IMR-90 (cell line): ENCODE results near the gene VPS25. TPM values are rescaled to one million over a fixed set of nuclear protein-coding genes. Genes with fewer than 3 reads are reported as not detected.

Experiments used
- ATAC-seq: fragments of 200-7000 bp; cut with Tn5 transposase; 2 replicates; pipeline ENCODE4 v1.9.1; 2020; ENCODE audit warnings: low read depth, mild to moderate bottlenecking, moderate library complexity
- BruUV-seq: library from RNA; stranded (reverse); fragments of 400-500 nt; replicated peaks from 2 replicates; lab custom pipeline; 2021; lab: Mats Ljungman, UMichigan
- CTCF ChIA-PET: fragments of 300-600 bp; formaldehyde crosslinking; extraction: SDS; loops from one replicate; lab custom pipeline; 2021; ENCODE audit warnings: antibody characterized with exemption; lab: Yijun Ruan, JAX
- POLR2A ChIA-PET: fragments of 300-600 bp; sonication (Branson Sonifier 250); formaldehyde crosslinking; loops from one replicate; lab custom pipeline; 2022; ENCODE audit warnings: antibody characterized with exemption; ENCODE audit not compliant: unreplicated experiment; lab: Charles Lee
- DNase-seq: peaks from one replicate; pipeline ENCODE4 v3.0.0; 2013
- H2AFZ ChIP-seq: replicated peaks from 2 replicates; pipeline ENCODE3; 2013; ENCODE audit warnings: low read length, mild to moderate bottlenecking; ENCODE audit not compliant: poor library complexity
- H2AK5ac ChIP-seq: 2 replicates; pipeline ENCODE4 v1.6.1; 2013; ENCODE audit warnings: low read depth, low read length, inconsistent platforms
- H2AK9ac ChIP-seq: replicated peaks from 2 replicates; pipeline ENCODE3; 2013; ENCODE audit warnings: mild to moderate bottlenecking, low read depth, low read length, moderate library complexity; ENCODE audit not compliant: poor library complexity
- H2BK120ac ChIP-seq: 2 replicates; pipeline ENCODE4 v1.6.1; 2013; ENCODE audit warnings: low read depth, low read length, inconsistent platforms
- H2BK15ac ChIP-seq: 3 replicates; pipeline ENCODE4 v1.6.1; 2013; ENCODE audit warnings: low read depth, low read length, inconsistent platforms
- H2BK20ac ChIP-seq: 2 replicates; pipeline ENCODE4 v1.6.1; 2013; ENCODE audit warnings: low read depth, mild to moderate bottlenecking, inconsistent platforms, low read length, moderate library complexity
- H2BK5ac ChIP-seq: 2 replicates; pipeline ENCODE4 v1.6.1; 2013; ENCODE audit warnings: mild to moderate bottlenecking, low read depth, low read length, inconsistent platforms; ENCODE audit not compliant: poor library complexity, severe bottlenecking
- H3K14ac ChIP-seq: replicated peaks from 2 replicates; pipeline ENCODE4 v1.6.1; 2013; ENCODE audit warnings: low read depth, low read length, inconsistent platforms
- H3K18ac ChIP-seq: 2 replicates; pipeline ENCODE4 v1.6.1; 2013; ENCODE audit warnings: low read depth, low read length, control low read depth
- H3K23ac ChIP-seq: 2 replicates; pipeline ENCODE4 v1.6.1; 2013; ENCODE audit warnings: low read depth, low read length, inconsistent platforms
- H3K27ac ChIP-seq: 2 replicates; pipeline ENCODE4 v1.5.1; 2013; ENCODE audit warnings: mild to moderate bottlenecking, control low read depth, low read length; ENCODE audit not compliant: insufficient read depth
- H3K27me3 ChIP-seq: 2 replicates; pipeline ENCODE4 v1.6.1; 2013; ENCODE audit warnings: low read length; ENCODE audit not compliant: control insufficient read depth, insufficient read depth
- H3K36me3 ChIP-seq: 2 replicates; pipeline ENCODE4 v1.6.1; 2013; ENCODE audit warnings: low read length, mixed read lengths; ENCODE audit not compliant: control insufficient read depth, insufficient read depth
- H3K4ac ChIP-seq: 2 replicates; pipeline ENCODE4 v1.6.1; 2013; ENCODE audit warnings: low read depth, low read length, inconsistent platforms
- H3K4me1 ChIP-seq: 2 replicates; pipeline ENCODE4 v1.6.1; 2013; ENCODE audit warnings: low read length, mixed read lengths; ENCODE audit not compliant: control insufficient read depth, insufficient read depth
- H3K4me2 ChIP-seq: 2 replicates; pipeline ENCODE4 v1.6.1; 2013; ENCODE audit warnings: low read depth, mild to moderate bottlenecking, control low read depth, low read length, moderate library complexity
- H3K4me3 ChIP-seq: 2 replicates; pipeline ENCODE4 v1.5.1; 2013; ENCODE audit warnings: low read depth, mild to moderate bottlenecking, control low read depth, low read length, moderate library complexity; ENCODE audit not compliant: insufficient read depth
- H3K56ac ChIP-seq: 2 replicates; pipeline ENCODE4 v1.6.1; 2013; ENCODE audit warnings: low read length, inconsistent platforms; ENCODE audit not compliant: insufficient read depth; ENCODE audit errors: extremely low read depth
- H3K79me1 ChIP-seq, 2 experiments: 2 replicates each; pipeline ENCODE4 v1.6.1; 2013; ENCODE audit warnings: low read length in 2 of 2, inconsistent platforms in 1 of 2, low read depth in 1 of 2
- H3K9ac ChIP-seq: 2 replicates; pipeline ENCODE4 v1.6.1; 2013; ENCODE audit warnings: low read depth, low read length, control low read depth
- H3K9me1 ChIP-seq: 2 replicates; pipeline ENCODE4 v1.6.1; 2013; ENCODE audit warnings: low read length, inconsistent platforms; ENCODE audit not compliant: insufficient read depth
- H3K9me3 ChIP-seq: 2 replicates; pipeline ENCODE4 v1.6.1; 2013; ENCODE audit warnings: low read length; ENCODE audit not compliant: control insufficient read depth, insufficient read depth
- H4K20me1 ChIP-seq: 2 replicates; pipeline ENCODE4 v1.6.1; 2013; ENCODE audit warnings: low read length, inconsistent platforms; ENCODE audit not compliant: insufficient read depth
- H4K5ac ChIP-seq: 2 replicates; pipeline ENCODE4 v1.6.1; 2013; ENCODE audit warnings: mild to moderate bottlenecking, low read depth, low read length, control low read depth
- H4K8ac ChIP-seq, 2 experiments: 2 replicates each; pipeline ENCODE4 v1.6.1; 2013; ENCODE audit warnings: low read depth in 2 of 2, low read length in 2 of 2, control low read depth in 1 of 2, inconsistent platforms in 1 of 2
- H4K91ac ChIP-seq: 2 replicates; pipeline ENCODE4 v1.6.1; 2013; ENCODE audit warnings: low read depth, low read length, inconsistent platforms; ENCODE audit not compliant: insufficient read depth
- CTCF ChIP-seq: conservative IDR thresholded peaks from 2 replicates; pipeline ENCODE4 v1.5.1; 2012; ENCODE audit warnings: mild to moderate bottlenecking, low read depth, low read length, improper control_type of control experiment
- MXI1 ChIP-seq: IDR thresholded peaks from 2 replicates; pipeline ENCODE4 v1.6.1; 2012; ENCODE audit warnings: low read depth, mild to moderate bottlenecking, low read length, moderate library complexity, borderline replicate concordance
- POLR2A ChIP-seq: IDR thresholded peaks from 2 replicates; pipeline ENCODE4 v1.6.1; 2012; ENCODE audit warnings: mild to moderate bottlenecking, low read depth, low read length
- WGBS, 2 experiments: methylation state at CpG; one replicate each; pipeline versions ENCODE4 v1.1.5 to v1.1.7; 2013; ENCODE audit warnings: missing lambda C conversion rate in 2 of 2; ENCODE audit not compliant: insufficient read length in 1 of 2; ENCODE audit errors: extremely low coverage in 2 of 2; 5-methylcytosine and 5-hydroxymethylcytosine counted together
- dilution Hi-C: fragments of 300-500 bp; cut with HindIII; formaldehyde crosslinking; loops from one replicate; pipeline ENCODE4 v1.14.3; 2018; ENCODE audit warnings: low sequenced_read_pairs; ENCODE audit not compliant: unreplicated experiment
- in situ Hi-C: fragments of 300-500 bp; cut with MboI; formaldehyde crosslinking; loops from 3 replicates; pipeline ENCODE4 v1.14.3; 2019; ENCODE audit warnings: low sequenced_read_pairs, inconsistent platforms, mixed read lengths
- intact Hi-C: fragments of 100-400 bp; cut with micrococcal nuclease; formaldehyde crosslinking; loops from 2 replicates; pipeline ENCODE4 v1.10.0; 2022
- polyA plus RNA-seq, 3 experiments: library from polyadenylated mRNA; depleted of rRNA; stranded (reverse); fragments of >200 nt; gene quantifications; 2 replicates each; pipeline ENCODE4 v1.2.3, GENCODE V29; 2012; ENCODE audit warnings: low replicate concordance in 1 of 3
- total RNA-seq: library from RNA; depleted of rRNA; stranded (reverse); fragments of >200 nt; gene quantifications from 2 replicates; pipeline ENCODE4 v1.2.3, GENCODE V29; 2012

Gene VPS25
- total and polyA plus RNA-seq, 2 of the 4 experiments (the other 2 are of a cell fraction), result 71.3 to 130 TPM

GRCh38 chr17:42797067-42798007 lies 24.1 kb downstream of the VPS25 start:
- 93% methylated on average over 2 of the region's 10 CpGs; no CpG with 5 or more reads in 1 of the 2 experiments for WGBS, 2 experiments
- H4K20me1 ChIP-seq, result no peaks in the 10 kb centered on the region
- peaks cover 19% of the 10 kb centered on the region for H3K9me1 ChIP-seq
- H3K4me2 ChIP-seq, result peak overlapping the region; percentile 98
- H2BK120ac ChIP-seq, result no peak overlapping the region
- peak overlapping the region; percentile 78 for H3K23ac ChIP-seq
- H3K27me3 ChIP-seq, result no peaks in the 10 kb centered on the region
- no peak overlapping the region for H3K18ac ChIP-seq
- H2BK15ac ChIP-seq, result no peak overlapping the region
- H4K91ac ChIP-seq, result peak overlapping the region; percentile 88; the same call in 1 of the 2 replicates
- peak overlapping the region; percentile 96; the same call in 1 of the 2 replicates for H3K4ac ChIP-seq
- ChIA-PET POLR2A (no interaction called here), CTCF (no interaction called here)
- peak overlapping the region; percentile 7; the same call in 1 of the 2 replicates for H3K27ac ChIP-seq
- H3K9me3 ChIP-seq, result no peaks in the 10 kb centered on the region
- intact Hi-C loops (no loop called here), dilution Hi-C loops (no loop called here), in situ Hi-C loops (no loop called here)
- peaks cover 7% of the 10 kb centered on the region for H3K4me1 ChIP-seq
- H3K36me3 ChIP-seq, result peaks cover 4% of the 10 kb centered on the region; the same call in 1 of the 2 replicates
- H3K56ac ChIP-seq, result no peak overlapping the region
- peak overlapping the region; percentile 45 to 98; a peak in 3 of 4 replicates for H4K8ac ChIP-seq
- peak overlapping the region; percentile 93 for H3K9ac ChIP-seq
- peak overlapping the region; percentile 64 for H3K4me3 ChIP-seq
- ATAC-seq, result no peak
- peaks cover 20 to 39% of the 10 kb centered on the region in 2 experiments for H3K79me1 ChIP-seq
- TF ChIP-seq CTCF (no peak), POLR2A (0 out of 2 replicates have a peak, but pooled peaks have one; percentile 25), MXI1 (no peak)
- H2AFZ ChIP-seq, result peak overlapping the region; percentile 11
- peak overlapping the region; percentile 56 for H2AK9ac ChIP-seq
- H2BK20ac ChIP-seq, result no peak overlapping the region
- DNase-seq, result no peak
- no TSS peak for BruUV-seq
- peak overlapping the region; percentile 98 for H3K14ac ChIP-seq
- H4K5ac ChIP-seq, result peak overlapping the region; percentile 61; the same call in 1 of the 2 replicates
- H2BK5ac ChIP-seq, result no peak overlapping the region
- peak overlapping the region; percentile 47; the same call in 1 of the 2 replicates for H2AK5ac ChIP-seq
